Measurements from ENCODE around the gene NTSR1. TPM values are rescaled to one million over a fixed set of nuclear protein-coding genes. Genes with fewer than 3 reads are reported as not detected.

Gene NTSR1
- total RNA-seq, 4 donors from 2014 or later = 0.76 TPM; not detected in 3

DNA sequence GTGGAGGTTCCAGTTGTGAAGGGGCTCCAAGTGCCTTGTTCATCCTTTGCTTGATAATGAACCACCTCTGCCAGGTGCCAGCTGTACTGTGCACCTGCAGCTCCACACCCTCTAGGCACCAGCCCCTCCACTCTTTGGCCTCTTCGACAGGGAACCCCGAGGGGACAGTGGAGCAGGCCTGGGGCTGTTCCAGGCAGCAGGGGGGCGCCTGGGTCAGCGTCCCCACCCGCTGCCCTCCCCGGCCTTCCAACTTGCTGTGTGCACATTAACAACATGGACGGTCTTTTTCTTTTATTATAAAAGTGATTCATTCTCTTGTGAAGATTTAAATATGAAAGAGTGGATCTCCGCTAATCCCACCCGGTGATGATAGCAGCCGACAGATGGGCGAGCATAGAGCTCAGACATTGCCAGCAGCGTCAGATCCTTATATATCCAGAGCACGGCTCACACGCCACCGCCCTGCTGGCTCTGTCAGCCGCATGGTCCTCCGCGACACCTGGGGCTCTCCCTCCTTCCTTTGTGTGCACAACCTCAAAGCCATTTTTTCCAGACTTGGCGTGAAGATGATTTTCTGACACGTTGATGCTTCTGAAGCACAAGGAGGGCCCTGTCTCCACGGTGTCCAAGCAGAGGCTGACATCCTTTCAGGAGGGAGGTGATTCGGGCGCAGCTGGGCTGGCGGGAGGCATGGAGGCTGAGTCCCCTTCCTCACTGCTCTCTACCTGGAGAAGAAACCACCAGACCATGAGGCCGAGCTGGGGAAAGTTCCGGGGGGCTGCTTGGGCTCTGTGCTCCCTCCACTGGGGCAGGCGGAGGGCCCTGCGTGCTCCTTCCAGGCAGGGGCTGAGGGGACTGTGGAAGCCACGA is 65.4 kb downstream of the NTSR1 start:
- Histone ChIP-seq H3K27ac (no peak overlapping the region), H3K36me3 (no peaks in the 10 kb centered on the region), H3K4me3 (no peak overlapping the region), H3K9me3 (no peaks in the 10 kb centered on the region), H3K27me3 (no peaks in the 10 kb centered on the region), H3K4me1 (peaks cover 0 to 9% (median 9%) of the 10 kb centered on the region in 4 donors)
- no peak for DNase-seq
- TF ChIP-seq, protein P1, sequence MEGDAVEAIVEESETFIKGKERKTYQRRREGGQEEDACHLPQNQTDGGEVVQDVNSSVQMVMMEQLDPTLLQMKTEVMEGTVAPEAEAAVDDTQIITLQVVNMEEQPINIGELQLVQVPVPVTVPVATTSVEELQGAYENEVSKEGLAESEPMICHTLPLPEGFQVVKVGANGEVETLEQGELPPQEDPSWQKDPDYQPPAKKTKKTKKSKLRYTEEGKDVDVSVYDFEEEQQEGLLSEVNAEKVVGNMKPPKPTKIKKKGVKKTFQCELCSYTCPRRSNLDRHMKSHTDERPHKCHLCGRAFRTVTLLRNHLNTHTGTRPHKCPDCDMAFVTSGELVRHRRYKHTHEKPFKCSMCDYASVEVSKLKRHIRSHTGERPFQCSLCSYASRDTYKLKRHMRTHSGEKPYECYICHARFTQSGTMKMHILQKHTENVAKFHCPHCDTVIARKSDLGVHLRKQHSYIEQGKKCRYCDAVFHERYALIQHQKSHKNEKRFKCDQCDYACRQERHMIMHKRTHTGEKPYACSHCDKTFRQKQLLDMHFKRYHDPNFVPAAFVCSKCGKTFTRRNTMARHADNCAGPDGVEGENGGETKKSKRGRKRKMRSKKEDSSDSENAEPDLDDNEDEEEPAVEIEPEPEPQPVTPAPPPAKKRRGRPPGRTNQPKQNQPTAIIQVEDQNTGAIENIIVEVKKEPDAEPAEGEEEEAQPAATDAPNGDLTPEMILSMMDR (IDR thresholded peaks at IDR 0.05) = no peak
- TF ChIP-seq POLR2A (IDR thresholded peaks at IDR 0.05) = no peak

DNA sequence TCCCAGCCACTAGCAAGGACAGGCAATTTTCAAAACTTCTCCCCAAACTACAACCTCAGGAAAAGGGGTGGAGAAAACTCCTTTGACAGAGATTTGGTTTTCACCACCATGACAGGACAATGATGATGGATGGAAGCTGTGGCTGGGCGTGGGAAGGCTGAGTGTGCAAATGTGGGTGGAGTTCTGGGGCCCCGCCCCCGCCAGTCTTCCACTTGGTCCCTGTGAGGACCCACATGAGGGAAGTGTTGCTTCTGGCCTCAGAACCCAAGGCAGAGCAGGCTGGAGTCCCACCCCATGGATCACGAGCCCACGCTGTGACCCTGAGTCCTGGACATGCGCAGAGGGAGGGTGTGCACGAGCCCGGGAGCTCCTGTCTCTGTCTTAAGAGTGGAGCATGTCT is 66.1 kb downstream of the NTSR1 start:
- H3K27me3 ChIP-seq = no peaks in the 10 kb centered on the region
- H3K27ac ChIP-seq = no peak overlapping the region
- no peak overlapping the region for H3K4me3 ChIP-seq
- no peaks in the 10 kb centered on the region for H3K9me3 ChIP-seq
- DNase-seq = no peak
- TF ChIP-seq, protein P1 (IDR thresholded peaks at IDR 0.05) = no peak
- TF ChIP-seq POLR2A (IDR thresholded peaks at IDR 0.05) = no peak
- H3K4me1 ChIP-seq = peaks cover 0 to 9% (median 9%) of the 10 kb centered on the region in 4 donors
- no peaks in the 10 kb centered on the region for H3K36me3 ChIP-seq

DNA sequence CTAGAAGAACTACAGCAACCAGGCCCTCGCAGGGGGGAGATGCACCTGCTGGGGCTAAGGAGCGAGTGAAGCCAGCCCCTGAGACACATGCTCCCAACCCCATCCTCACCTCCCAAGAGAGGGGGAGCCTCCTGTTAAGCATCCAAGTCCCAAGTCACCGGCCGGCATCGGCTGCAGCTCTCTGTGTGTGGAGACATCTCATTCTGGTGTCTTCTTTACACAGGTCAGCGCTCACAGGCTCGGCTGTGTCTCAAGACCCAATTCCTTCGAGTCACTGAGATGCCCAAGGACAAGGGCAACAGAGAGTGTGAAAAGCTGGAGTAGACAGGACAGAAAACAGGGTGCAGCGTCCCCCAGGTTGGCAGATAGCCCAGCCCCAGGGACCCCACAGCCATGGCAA is 66.6 kb downstream of the NTSR1 start:
- H3K4me1 ChIP-seq = peaks cover 0 to 9% (median 9%) of the 10 kb centered on the region in 4 donors
- H3K36me3 ChIP-seq = no peaks in the 10 kb centered on the region
- H3K27ac ChIP-seq = no peak overlapping the region
- no peaks in the 10 kb centered on the region for H3K9me3 ChIP-seq
- H3K27me3 ChIP-seq = no peaks in the 10 kb centered on the region
- no peak for DNase-seq
- no peak overlapping the region for H3K4me3 ChIP-seq
- TF ChIP-seq, protein P1 (IDR thresholded peaks at IDR 0.05) = no peak
- TF ChIP-seq POLR2A (IDR thresholded peaks at IDR 0.05) = no peak

DNA sequence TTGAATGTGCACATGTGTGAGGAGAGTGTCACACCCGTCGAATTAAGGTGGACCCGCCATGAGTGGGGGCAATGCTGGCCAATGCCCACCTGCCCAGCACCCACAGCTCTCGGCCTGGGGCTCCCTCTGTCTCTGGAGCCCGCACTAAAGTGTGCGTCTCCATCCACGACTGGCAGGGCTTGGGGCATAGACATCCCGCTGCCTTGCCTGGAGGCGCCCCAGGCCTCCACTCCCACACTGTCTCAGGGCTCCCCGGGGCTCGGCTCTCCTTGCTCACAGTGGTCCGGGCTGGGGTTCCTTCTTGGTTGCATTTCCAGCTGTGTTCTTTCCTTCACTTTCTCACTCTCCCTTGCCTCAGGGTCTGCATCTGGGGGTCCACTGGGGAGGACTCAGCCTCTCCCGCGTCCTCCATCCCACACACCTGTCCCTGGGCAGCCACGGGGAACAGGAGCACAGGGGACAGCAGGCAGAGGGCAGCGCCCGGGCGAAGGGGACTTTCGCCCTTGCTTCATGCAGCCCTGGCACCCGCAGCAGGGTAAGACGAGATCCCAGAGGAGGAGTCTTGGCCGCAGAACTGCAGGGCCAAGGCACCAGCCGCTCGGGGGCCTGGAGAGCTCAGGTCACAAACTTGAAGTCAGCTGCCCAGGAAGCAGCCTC is 67.5 kb downstream of the NTSR1 start:
- Histone ChIP-seq H3K4me1 (peaks cover 0 to 9% (median 9%) of the 10 kb centered on the region in 4 donors), H3K9me3 (no peaks in the 10 kb centered on the region), H3K27me3 (no peaks in the 10 kb centered on the region), H3K27ac (peak overlapping the region; percentile 55 to 83 (median 65)), H3K4me3 (peak overlapping the region in 3 of 4 donors; percentile 9 to 37 (median 12)), H3K36me3 (no peaks in the 10 kb centered on the region)
- DNase-seq = no peak
- no peak for TF ChIP-seq POLR2A (IDR thresholded peaks at IDR 0.05)
- TF ChIP-seq, protein P1 (IDR thresholded peaks at IDR 0.05) = no peak

DNA sequence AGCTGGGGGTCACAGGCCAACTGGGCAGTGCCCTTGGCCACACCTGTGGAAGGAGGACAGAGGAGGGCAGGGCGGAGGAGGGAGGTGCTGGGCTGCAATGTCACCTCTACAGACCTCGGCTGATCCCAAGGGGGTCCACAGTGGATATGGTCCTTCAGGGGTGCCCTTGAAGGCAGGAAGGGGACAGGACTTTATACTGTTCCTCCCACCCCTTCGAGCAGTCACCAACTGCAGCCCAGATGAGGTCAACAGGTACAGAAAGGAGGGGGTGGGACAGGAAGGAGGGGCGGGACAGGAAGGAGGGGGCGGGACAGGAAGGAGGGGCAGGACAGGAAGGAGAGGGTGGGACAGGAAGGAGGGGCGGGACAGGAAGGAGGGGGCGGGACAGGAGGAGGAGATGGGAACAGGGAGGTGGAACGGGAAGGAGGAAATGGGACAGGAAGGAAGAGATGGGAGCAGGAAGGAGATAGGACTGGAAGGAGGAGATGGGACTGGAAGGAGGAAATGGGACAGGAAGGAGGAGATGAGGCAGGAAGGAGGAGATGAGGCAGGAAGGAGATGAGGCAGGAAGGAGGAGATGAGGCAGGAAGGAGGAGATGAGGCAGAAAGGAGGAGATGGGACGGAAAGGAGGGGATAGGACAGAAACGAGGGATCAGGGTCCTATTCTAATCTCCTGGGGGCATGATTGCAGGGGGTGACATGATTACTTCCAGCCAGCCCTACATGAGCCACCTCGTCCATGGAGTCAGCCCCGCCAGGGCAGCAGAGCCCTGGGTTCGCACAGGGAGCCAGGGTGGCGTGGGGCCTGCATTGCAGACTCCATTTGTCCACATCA is 68.3 kb downstream of the NTSR1 start:
- H3K4me3 ChIP-seq = peak overlapping the region in 3 of 4 donors; percentile 9 to 37 (median 12)
- peak overlapping the region; percentile 55 to 83 (median 65) for H3K27ac ChIP-seq
- no peak for TF ChIP-seq POLR2A (IDR thresholded peaks at IDR 0.05)
- TF ChIP-seq, protein P1 (IDR thresholded peaks at IDR 0.05) = no peak
- H3K9me3 ChIP-seq = no peaks in the 10 kb centered on the region
- no peaks in the 10 kb centered on the region for H3K36me3 ChIP-seq
- no peaks in the 10 kb centered on the region for H3K27me3 ChIP-seq
- peak; percentile 61 to 87 (median 64) for DNase-seq
- peaks cover 0 to 9% (median 9%) of the 10 kb centered on the region in 4 donors for H3K4me1 ChIP-seq

Measured in Peyer's patch (tissue), 4 donors.